Smooth muscle cell (in vitro differentiated cells): ENCODE results near the gene OR2H2. TPM values are rescaled to one million over a fixed set of nuclear protein-coding genes. Genes with fewer than 3 reads are reported as not detected.

Source experiments
- DNase-seq: peaks from one replicate; lab custom pipeline; 2025; ENCODE audit not compliant: unreplicated experiment; lab: John Stamatoyannopoulos, UW
- H2AFZ ChIP-seq: fragments of 200-600 bp; sonication (generic); 2 replicates; pipeline ENCODE4 v1.6.0; 2016; ENCODE audit warnings: antibody characterized with exemption, low read depth, mild to moderate bottlenecking
- H3F3A ChIP-seq: fragments of 200-600 bp; sonication (generic); 2 replicates; pipeline ENCODE4 v1.6.0; 2017; ENCODE audit warnings: antibody characterized with exemption, low read depth
- H3K27ac ChIP-seq: fragments of 200-600 bp; sonication (generic); 2 replicates; pipeline ENCODE4 v1.5.1; 2016; ENCODE audit warnings: low read depth, mild to moderate bottlenecking
- H3K27me3 ChIP-seq: fragments of 200-600 bp; sonication (generic); 2 replicates; pipeline ENCODE4 v1.6.1; 2016; ENCODE audit warnings: low read depth, mild to moderate bottlenecking
- H3K36me3 ChIP-seq: fragments of 200-600 bp; sonication (generic); 2 replicates; pipeline ENCODE4 v1.5.1; 2016; ENCODE audit warnings: low read depth
- H3K4me1 ChIP-seq: fragments of 200-600 bp; sonication (generic); 2 replicates; pipeline ENCODE4 v1.5.1; 2016; ENCODE audit warnings: low read depth
- H3K4me2 ChIP-seq: fragments of 200-600 bp; sonication (generic); 2 replicates; pipeline ENCODE4 v1.6.0; 2016; ENCODE audit warnings: mild to moderate bottlenecking
- H3K4me3 ChIP-seq: fragments of 200-600 bp; sonication (generic); 2 replicates; pipeline ENCODE4 v1.5.1; 2016; ENCODE audit warnings: mild to moderate bottlenecking
- H3K79me2 ChIP-seq: fragments of 200-600 bp; sonication (generic); 2 replicates; pipeline ENCODE4 v1.6.0; 2016; ENCODE audit warnings: low read depth, mild to moderate bottlenecking
- H3K9ac ChIP-seq: fragments of 200-600 bp; sonication (generic); 2 replicates; pipeline ENCODE4 v1.6.0; 2016; ENCODE audit warnings: low read depth
- H3K9me3 ChIP-seq: fragments of 200-600 bp; sonication (generic); replicated peaks from 2 replicates; pipeline ENCODE4 v1.5.1; 2016; ENCODE audit warnings: low read depth
- H4K20me1 ChIP-seq: fragments of 200-600 bp; sonication (generic); 2 replicates; pipeline ENCODE4 v1.6.0; 2016; ENCODE audit warnings: low read depth
- CTCF ChIP-seq: fragments of 200-600 bp; sonication (generic); IDR thresholded peaks from 2 replicates; pipeline ENCODE4 v1.5.1; 2017; ENCODE audit warnings: borderline replicate concordance, mild to moderate bottlenecking, antibody characterized with exemption; ENCODE audit not compliant: insufficient read depth, poor library complexity, severe bottlenecking
- WGBS: methylation state at CpG from one replicate; pipeline ENCODE4 v1.1.7; 2016; ENCODE audit warnings: low lambda C conversion rate; 5-methylcytosine and 5-hydroxymethylcytosine counted together
- polyA plus RNA-seq: library from polyadenylated mRNA; unstranded; fragments of >200 nt; fragmentation: Nextera tagmentation; extraction: Ambion mirVana; gene quantifications from 2 replicates; pipeline ENCODE4 v1.2.1, GENCODE V29; 2016
- total RNA-seq: library from RNA; depleted of rRNA; stranded (reverse); fragments of >200 nt; gene quantifications from 2 replicates; pipeline ENCODE4 v1.2.3, GENCODE V29; 2014

Gene OR2H2
- total and polyA plus RNA-seq, 2 experiments from 2014 or later = not detected

DNA sequence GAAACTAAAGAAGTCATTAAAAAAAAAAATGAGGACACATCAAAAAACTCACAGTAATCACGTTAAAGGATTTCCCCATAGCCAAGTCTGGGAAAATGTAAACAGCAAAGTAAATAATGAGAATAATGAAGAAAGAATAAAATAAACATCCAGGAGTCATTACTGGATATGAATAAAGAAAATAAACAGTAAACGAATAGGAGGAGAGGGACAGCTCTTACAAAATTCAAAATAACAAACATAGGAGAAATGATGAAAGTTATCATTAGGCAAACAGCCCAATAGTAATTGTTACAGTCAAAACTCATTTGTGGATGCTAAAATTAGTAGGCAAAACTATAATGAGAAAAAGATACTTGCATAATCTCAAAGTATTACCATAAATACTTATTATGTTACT lies 17.4 kb upstream of the OR2H2 start:
- H3K4me3 ChIP-seq = no peak overlapping the region
- DNase-seq = no peak
- peaks cover 10% of the 10 kb centered on the region for H3K27me3 ChIP-seq
- no peaks in the 10 kb centered on the region for H3F3A ChIP-seq
- TF ChIP-seq CTCF = no peak
- no peak overlapping the region for H3K9ac ChIP-seq
- no peak overlapping the region for H2AFZ ChIP-seq
- no peaks in the 10 kb centered on the region for H3K36me3 ChIP-seq
- no peak overlapping the region for H3K27ac ChIP-seq
- H3K4me2 ChIP-seq = no peak overlapping the region
- no peaks in the 10 kb centered on the region for H3K9me3 ChIP-seq
- 85% methylated on average over 2 of the region's 2 CpGs for WGBS
- H4K20me1 ChIP-seq = no peaks in the 10 kb centered on the region
- no peaks in the 10 kb centered on the region for H3K4me1 ChIP-seq
- no peaks in the 10 kb centered on the region for H3K79me2 ChIP-seq

DNA sequence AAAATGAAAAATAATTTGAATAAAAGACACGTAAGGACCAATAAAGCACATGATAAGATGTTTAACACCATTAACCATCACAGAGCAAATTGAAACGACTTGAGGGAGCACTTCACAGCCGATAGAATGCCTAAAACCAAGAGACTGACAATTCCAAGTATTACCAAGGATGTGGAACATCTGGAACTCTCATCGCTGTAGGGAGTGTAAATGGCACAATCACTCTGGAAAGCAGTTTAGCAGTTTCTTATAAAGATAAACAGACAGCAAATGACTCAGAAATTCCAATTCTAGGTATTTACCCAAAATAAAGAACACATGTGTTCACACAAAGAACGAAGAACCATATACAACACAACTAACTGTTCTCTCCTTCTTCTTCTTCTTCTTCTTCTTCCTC lies 16.9 kb upstream of the OR2H2 start:
- H3F3A ChIP-seq = no peaks in the 10 kb centered on the region
- DNase-seq = no peak
- no peaks in the 10 kb centered on the region for H3K36me3 ChIP-seq
- no peaks in the 10 kb centered on the region for H3K79me2 ChIP-seq
- no peak overlapping the region for H3K4me3 ChIP-seq
- no peak overlapping the region for H3K4me2 ChIP-seq
- no peaks in the 10 kb centered on the region for H3K4me1 ChIP-seq
- H3K9me3 ChIP-seq = no peaks in the 10 kb centered on the region
- no peak overlapping the region for H2AFZ ChIP-seq
- no peak for TF ChIP-seq CTCF
- H4K20me1 ChIP-seq = no peaks in the 10 kb centered on the region
- H3K27me3 ChIP-seq = peaks cover 10% of the 10 kb centered on the region
- H3K27ac ChIP-seq = no peak overlapping the region
- no peak overlapping the region for H3K9ac ChIP-seq
- WGBS = 53% methylated on average over 5 of the region's 5 CpGs

GRCh38 chr6:29576056-29576455 lies 8.9 kb upstream of the OR2H2 start:
- no peak for TF ChIP-seq CTCF
- Histone ChIP-seq H3K79me2 (no peaks in the 10 kb centered on the region), H3K9ac (no peak overlapping the region), H3F3A (no peaks in the 10 kb centered on the region), H3K4me3 (no peak overlapping the region), H3K27ac (no peak overlapping the region), H3K9me3 (no peaks in the 10 kb centered on the region), H4K20me1 (no peaks in the 10 kb centered on the region), H3K4me1 (no peaks in the 10 kb centered on the region), H2AFZ (no peak overlapping the region), H3K36me3 (no peaks in the 10 kb centered on the region), H3K27me3 (peaks cover 15% of the 10 kb centered on the region), H3K4me2 (no peak overlapping the region)
- no peak for DNase-seq

GRCh38 chr6:29577544-29577943 lies 7.4 kb upstream of the OR2H2 start:
- peaks cover 5% of the 10 kb centered on the region for H3K27me3 ChIP-seq
- H3K4me3 ChIP-seq = no peak overlapping the region
- H3K36me3 ChIP-seq = no peaks in the 10 kb centered on the region
- H4K20me1 ChIP-seq = no peaks in the 10 kb centered on the region
- H3K4me2 ChIP-seq = no peak overlapping the region
- DNase-seq = no peak
- no peak overlapping the region for H3K27ac ChIP-seq
- WGBS = 73% methylated on average over 7 of the region's 7 CpGs
- H3K9ac ChIP-seq = no peak overlapping the region
- H2AFZ ChIP-seq = no peak overlapping the region
- no peak for TF ChIP-seq CTCF
- H3F3A ChIP-seq = no peaks in the 10 kb centered on the region
- H3K4me1 ChIP-seq = no peaks in the 10 kb centered on the region
- H3K79me2 ChIP-seq = no peaks in the 10 kb centered on the region
- no peaks in the 10 kb centered on the region for H3K9me3 ChIP-seq
